ENCODE data around the gene KCTD13. TPM values are rescaled to one million over a fixed set of nuclear protein-coding genes. Genes with fewer than 3 reads are reported as not detected.

Gene KCTD13
- polyA plus RNA-seq, 1 of the 3 experiments (the other 2 are of a cell fraction) = 31.0 TPM

DNA sequence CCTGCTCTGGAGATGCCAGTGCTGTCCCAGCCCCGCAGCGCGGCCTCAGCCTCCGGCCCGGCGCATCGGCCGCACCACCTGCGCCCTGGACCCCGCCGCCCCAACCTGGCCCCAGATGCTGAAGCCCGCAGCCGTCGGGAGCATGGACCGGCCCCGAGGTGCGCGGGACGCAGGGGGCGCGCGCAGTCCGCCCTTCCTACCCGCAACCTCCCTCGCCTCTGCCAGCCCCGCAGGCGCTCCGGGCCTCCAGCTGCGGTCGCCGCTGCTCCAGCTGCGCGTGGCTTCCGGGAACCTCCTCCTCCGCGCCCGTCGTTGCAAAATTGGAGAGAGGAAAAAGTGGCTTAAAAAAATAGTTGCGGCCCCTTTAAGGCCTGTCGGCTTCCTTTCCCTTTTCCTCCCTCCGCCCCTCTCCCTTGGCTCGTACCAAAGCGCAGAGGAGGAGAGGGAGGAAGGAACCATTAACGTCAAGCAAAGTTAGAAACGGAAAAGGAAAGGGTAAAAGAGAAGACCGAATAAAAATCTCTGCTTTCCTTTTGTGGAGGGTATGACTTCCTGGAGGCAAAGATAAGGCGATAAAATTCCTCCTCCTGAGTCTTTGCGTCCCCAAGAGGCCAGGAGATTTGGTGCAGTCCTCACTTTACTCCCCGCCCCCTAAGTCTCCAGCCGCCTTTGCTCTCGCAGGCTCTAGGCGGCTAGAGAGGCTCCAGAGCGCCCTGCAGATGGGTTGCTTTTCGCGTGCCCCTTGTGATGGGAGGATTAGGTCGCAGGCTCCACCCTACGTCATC lies 63.0 kb downstream of the KCTD13 start, which contains the start of gene CDIPT (continued):
- TF ChIP-seq ZBTB33 (IDR thresholded peaks at IDR 0.05; ENCODE audit: borderline replicate concordance, low read depth) (peak; percentile 58), POLR2AphosphoS5 (IDR thresholded peaks at IDR 0.05; ENCODE audit: low read depth, low read length) (no peak), CTCF (IDR thresholded peaks at IDR 0.05) (peak; percentile 71), TCF12 (IDR thresholded peaks at IDR 0.05) (peak; percentile 35; the same call in 1 of the 2 replicates)

DNA sequence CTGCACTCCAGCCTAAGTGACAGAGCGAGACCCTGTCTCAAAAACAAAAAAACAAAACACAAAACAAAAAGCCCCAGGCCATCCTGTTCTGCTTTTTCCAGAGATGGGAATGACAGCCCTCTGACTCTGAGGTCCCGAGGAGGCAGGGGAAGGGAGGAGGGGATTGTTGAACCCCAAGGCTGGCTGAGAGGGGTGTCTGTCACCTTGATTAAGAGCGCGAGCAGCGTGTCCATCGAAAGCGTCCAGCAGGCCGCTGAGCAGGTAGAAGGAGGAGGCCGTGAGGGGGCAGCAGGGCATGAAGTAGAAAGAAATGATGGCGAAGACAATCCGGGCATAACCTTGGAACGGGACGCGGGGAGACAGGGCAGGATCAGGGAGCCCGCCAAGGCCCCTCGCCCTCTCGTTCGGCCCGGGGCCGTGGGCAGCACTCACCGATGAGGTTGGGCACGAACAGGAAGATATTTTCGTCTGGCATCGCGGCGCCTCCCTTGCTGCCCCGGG lies 63.6 kb downstream of the KCTD13 start:
- no peak for TF ChIP-seq EP300 (IDR thresholded peaks at IDR 0.05; ENCODE audit: borderline replicate concordance in 1 of 2, low read depth in 1 of 2, low read length in 1 of 2)
- TF ChIP-seq MEF2A (IDR thresholded peaks at IDR 0.05; ENCODE audit: borderline replicate concordance, low read depth) = no peak
- peak; percentile 34; the same call in 1 of the 2 replicates for TF ChIP-seq MAX (IDR thresholded peaks at IDR 0.05; ENCODE audit: low read depth)
- peak; percentile 34 for TF ChIP-seq RAD21 (IDR thresholded peaks at IDR 0.05; ENCODE audit: low read length)
- TF ChIP-seq USF1 (IDR thresholded peaks at IDR 0.05; ENCODE audit: borderline replicate concordance, low read depth) = no peak
- TF ChIP-seq RXRA (IDR thresholded peaks at IDR 0.05; ENCODE audit: borderline replicate concordance, low read depth) = no peak
- TF ChIP-seq POLR2AphosphoS5 (IDR thresholded peaks at IDR 0.05; ENCODE audit: low read depth, low read length) = no peak
- TF ChIP-seq GABPA (IDR thresholded peaks at IDR 0.05; ENCODE audit: low read depth) = no peak
- TF ChIP-seq SMC3 (IDR thresholded peaks at IDR 0.05; ENCODE audit: low read depth, low read length) = peak; percentile 26; the same call in 1 of the 2 replicates
- TF ChIP-seq FOSL2 (IDR thresholded peaks at IDR 0.05; ENCODE audit: borderline replicate concordance, low read depth) = no peak
- TF ChIP-seq ZBTB33 (IDR thresholded peaks at IDR 0.05; ENCODE audit: borderline replicate concordance, low read depth) = no peak
- 0 out of 2 replicates have a peak, but pooled peaks have one; percentile 8 for TF ChIP-seq SIN3A (IDR thresholded peaks at IDR 0.05; ENCODE audit: borderline replicate concordance, low read depth, low read length)
- ChIA-PET CTCF (interaction anchor here (0.7 to 3.2 kb wide), 11 partner anchors 12 to 170 kb away, joined by 3 to 13 read pairs (median 5); partner anchors contain the start of genes KIF22, SEZ6L2 and TLCD3B), POLR2A (interaction anchor here (1.0 to 1.1 kb wide), 2 partner anchors 16 to 54 kb away, joined by 3 to 4 read pairs; no protein-coding TSS in a partner anchor)
- 7% methylated on average over 9 of the region's 27 CpGs for WGBS (ENCODE audit: low lambda C conversion rate)
- peak overlapping the region; percentile 88 to 95; a peak in 3 of 4 replicates for H3K27ac ChIP-seq (ENCODE audit: low read depth in 2 of 2, low read length in 1 of 2)
- peak overlapping the region; percentile 81 to 90 for H3K4me3 ChIP-seq (ENCODE audit: low read depth in 2 of 2, low read length in 1 of 2)
- H3K9me3 ChIP-seq = no peaks in the 10 kb centered on the region
- H3F3A ChIP-seq (replicated peaks; ENCODE audit: insufficient read depth) = peaks cover 4% of the 10 kb centered on the region
- H3K4me2 ChIP-seq = peak overlapping the region; percentile 98
- H2AFZ ChIP-seq (ENCODE audit: low read depth) = peak overlapping the region; percentile 77
- DNase-seq = peak; percentile 63
- no peaks in the 10 kb centered on the region for H3K9me2 ChIP-seq
- peaks cover 5 to 14% of the 10 kb centered on the region in 2 experiments for H3K36me3 ChIP-seq (replicated peaks in 1 of 2; ENCODE audit: control insufficient read depth in 1 of 2, insufficient read depth in 2 of 2, low read length in 1 of 2)
- no peaks in the 10 kb centered on the region for H4K20me1 ChIP-seq (ENCODE audit: insufficient read depth)
- peaks cover 18% of the 10 kb centered on the region for H3K79me2 ChIP-seq (ENCODE audit: insufficient read depth)
- H3K4me1 ChIP-seq (ENCODE audit: control insufficient read depth in 1 of 2, insufficient read depth in 2 of 2, low read depth in 1 of 2, low read length in 1 of 2) = peaks cover 0 to 17% of the 10 kb centered on the region in 2 experiments; a peak in 1 of 4 replicates
- no peaks in the 10 kb centered on the region for H3K27me3 ChIP-seq (ENCODE audit: insufficient read depth)
- peak overlapping the region; percentile 79 for H3K9ac ChIP-seq

All from SK-N-SH (cell line).